Measurements from ENCODE around the gene SLC1A1. TPM values are rescaled to one million over a fixed set of nuclear protein-coding genes. Genes with fewer than 3 reads are reported as not detected.

SLC1A1 gene
- total and polyA plus RNA-seq, 2 of the 13 experiments (the other 11 are each of a cell fraction or from before 2014, with no cell fraction given): not detected

DNA sequence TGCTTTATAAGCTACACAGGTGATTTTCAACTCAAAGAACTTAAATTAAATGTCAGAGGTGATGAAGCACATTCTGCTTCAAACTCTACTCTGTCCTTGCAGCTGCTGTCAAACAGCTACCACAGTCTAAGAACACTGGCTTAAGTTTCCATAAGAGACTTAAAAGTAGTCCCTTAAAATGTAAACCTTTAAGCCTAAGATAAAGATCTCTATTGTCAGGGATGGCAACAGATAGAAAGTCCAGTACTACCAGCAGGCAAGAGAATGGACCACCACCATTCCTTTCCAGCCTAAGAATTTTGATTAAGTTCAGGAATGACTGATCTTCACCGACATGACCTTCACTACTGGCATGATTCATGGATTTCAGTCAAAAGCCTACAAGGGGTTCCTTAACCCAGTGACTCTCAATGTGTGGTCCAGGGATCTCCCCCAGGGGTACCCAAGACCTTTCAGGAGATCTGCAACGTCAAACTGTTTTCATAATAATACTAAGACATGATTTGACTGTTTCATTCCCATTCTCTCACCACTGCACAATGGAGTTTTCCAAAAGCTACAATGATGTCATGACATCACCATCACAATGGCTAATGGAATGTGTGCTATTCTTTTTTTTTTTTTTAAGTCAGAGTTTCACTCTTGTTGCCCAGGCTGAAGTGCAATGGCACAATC, 130.8 kb downstream of the SLC1A1 start (continued):
- TF ChIP-seq, protein P1, sequence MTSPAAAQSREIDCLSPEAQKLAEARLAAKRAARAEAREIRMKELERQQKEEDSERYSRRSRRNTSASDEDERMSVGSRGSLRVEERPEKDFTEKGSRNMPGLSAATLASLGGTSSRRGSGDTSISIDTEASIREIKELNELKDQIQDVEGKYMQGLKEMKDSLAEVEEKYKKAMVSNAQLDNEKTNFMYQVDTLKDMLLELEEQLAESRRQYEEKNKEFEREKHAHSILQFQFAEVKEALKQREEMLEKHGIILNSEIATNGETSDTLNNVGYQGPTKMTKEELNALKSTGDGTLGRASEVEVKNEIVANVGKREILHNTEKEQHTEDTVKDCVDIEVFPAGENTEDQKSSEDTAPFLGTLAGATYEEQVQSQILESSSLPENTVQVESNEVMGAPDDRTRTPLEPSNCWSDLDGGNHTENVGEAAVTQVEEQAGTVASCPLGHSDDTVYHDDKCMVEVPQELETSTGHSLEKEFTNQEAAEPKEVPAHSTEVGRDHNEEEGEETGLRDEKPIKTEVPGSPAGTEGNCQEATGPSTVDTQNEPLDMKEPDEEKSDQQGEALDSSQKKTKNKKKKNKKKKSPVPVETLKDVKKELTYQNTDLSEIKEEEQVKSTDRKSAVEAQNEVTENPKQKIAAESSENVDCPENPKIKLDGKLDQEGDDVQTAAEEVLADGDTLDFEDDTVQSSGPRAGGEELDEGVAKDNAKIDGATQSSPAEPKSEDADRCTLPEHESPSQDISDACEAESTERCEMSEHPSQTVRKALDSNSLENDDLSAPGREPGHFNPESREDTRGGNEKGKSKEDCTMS (CRISPR knock-in tag; conservative IDR thresholded peaks at IDR 0.05): no peak
- TF ChIP-seq ZNF615 (CRISPR knock-in tag; IDR thresholded peaks at IDR 0.05; ENCODE audit: borderline replicate concordance) (no peak), CREB1 (IDR thresholded peaks at IDR 0.05) (peak; percentile 36; the same call in 1 of the 2 replicates), CREB1 (CRISPR knock-in tag; IDR thresholded peaks at IDR 0.05) (no peak), SMAD1 (CRISPR knock-in tag; IDR thresholded peaks at IDR 0.05; ENCODE audit: borderline replicate concordance, low read depth) (no peak)
- TF ChIP-seq, protein P2, sequence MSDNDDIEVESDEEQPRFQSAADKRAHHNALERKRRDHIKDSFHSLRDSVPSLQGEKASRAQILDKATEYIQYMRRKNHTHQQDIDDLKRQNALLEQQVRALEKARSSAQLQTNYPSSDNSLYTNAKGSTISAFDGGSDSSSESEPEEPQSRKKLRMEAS (IDR thresholded peaks at IDR 0.05): no peak
- TF ChIP-seq, protein P3, sequence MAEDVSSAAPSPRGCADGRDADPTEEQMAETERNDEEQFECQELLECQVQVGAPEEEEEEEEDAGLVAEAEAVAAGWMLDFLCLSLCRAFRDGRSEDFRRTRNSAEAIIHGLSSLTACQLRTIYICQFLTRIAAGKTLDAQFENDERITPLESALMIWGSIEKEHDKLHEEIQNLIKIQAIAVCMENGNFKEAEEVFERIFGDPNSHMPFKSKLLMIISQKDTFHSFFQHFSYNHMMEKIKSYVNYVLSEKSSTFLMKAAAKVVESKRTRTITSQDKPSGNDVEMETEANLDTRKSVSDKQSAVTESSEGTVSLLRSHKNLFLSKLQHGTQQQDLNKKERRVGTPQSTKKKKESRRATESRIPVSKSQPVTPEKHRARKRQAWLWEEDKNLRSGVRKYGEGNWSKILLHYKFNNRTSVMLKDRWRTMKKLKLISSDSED (CRISPR knock-in tag; IDR thresholded peaks at IDR 0.05): no peak

DNA sequence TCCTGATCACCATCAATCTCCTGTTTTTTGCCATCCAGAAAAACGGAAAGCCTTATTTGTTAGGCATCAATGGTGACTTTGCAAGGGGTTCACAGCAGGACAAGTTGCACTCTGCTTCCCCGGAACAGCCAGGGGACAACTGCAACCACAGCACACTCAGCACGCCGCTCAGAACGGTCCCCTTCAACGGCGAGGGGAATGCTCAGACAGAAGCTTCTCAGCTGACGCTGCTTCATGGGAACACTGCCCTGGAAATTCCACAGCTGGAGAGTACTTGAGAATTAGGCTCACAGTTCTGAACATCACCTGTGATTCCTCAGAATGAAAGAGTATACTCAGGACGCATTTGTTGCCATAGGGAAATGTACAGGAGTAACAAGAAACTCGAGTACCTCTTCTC, 131.7 kb downstream of the SLC1A1 start:
- no peaks in the 10 kb centered on the region for H3K27me3 ChIP-seq (ENCODE audit: control insufficient read depth in 1 of 2, insufficient read depth in 2 of 2, low read length in 2 of 2)
- H3K9me3 ChIP-seq (ENCODE audit: low read length): no peaks in the 10 kb centered on the region
- no peak for FAIRE-seq
- CTCF ChIA-PET (ENCODE audit: low intra/inter-chr PET ratio, low total read pairs): no interaction called here
- no peak overlapping the region for H3K4me2 ChIP-seq (ENCODE audit: low read depth, low read length)
- in situ Hi-C loops (cut with HindIII; ENCODE audit: extremely low pct_ligation_motif_present, low pct_unique_long_range_greater_than_20kb): no loop called here
- POLR2A ChIA-PET: no interaction called here
- H2AFZ ChIP-seq (ENCODE audit: low read length): no peak overlapping the region
- H3K79me2 ChIP-seq (ENCODE audit: insufficient read depth, low read length): no peaks in the 10 kb centered on the region
- H4K20me1 ChIP-seq (ENCODE audit: insufficient read depth, low read length): no peaks in the 10 kb centered on the region
- H3K4me1 ChIP-seq (ENCODE audit: insufficient read depth, low read length): no peaks in the 10 kb centered on the region
- no peak overlapping the region for H3K27ac ChIP-seq (ENCODE audit: extremely low read length, insufficient read depth, low read length)
- H3K36me3 ChIP-seq (replicated peaks in 1 of 2; ENCODE audit: control insufficient read depth in 1 of 2, insufficient read depth in 2 of 2, low read length in 2 of 2): no peaks in the 10 kb centered on the region
- no peak overlapping the region for H3K9ac ChIP-seq (ENCODE audit: insufficient read depth, low read depth, low read length)
- 80% methylated on average over 9 of the region's 10 CpGs for WGBS (ENCODE audit: low lambda C conversion rate)
- BruUV-seq (replicated peaks): no TSS peak
- no peak for DNase-seq (ENCODE audit: low spot score)
- intact Hi-C loops (cut with micrococcal nuclease; ENCODE audit: unreplicated experiment): no loop called here
- no peak for ATAC-seq
- H3K4me3 ChIP-seq (replicated peaks in 1 of 3; ENCODE audit: insufficient read depth in 1 of 3, low read depth in 2 of 3, low read length in 3 of 3): no peak overlapping the region
- TF ChIP-seq NR2C2 (CRISPR knock-in tag; IDR thresholded peaks at IDR 0.05; ENCODE audit: borderline replicate concordance): no peak
- TF ChIP-seq, protein P4, sequence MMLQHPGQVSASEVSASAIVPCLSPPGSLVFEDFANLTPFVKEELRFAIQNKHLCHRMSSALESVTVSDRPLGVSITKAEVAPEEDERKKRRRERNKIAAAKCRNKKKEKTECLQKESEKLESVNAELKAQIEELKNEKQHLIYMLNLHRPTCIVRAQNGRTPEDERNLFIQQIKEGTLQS (CRISPR knock-in tag; IDR thresholded peaks at IDR 0.05): no peak
- TF ChIP-seq CC2D1A (CRISPR knock-in tag; IDR thresholded peaks at IDR 0.05): no peak
- no peak for TF ChIP-seq ZNF160 (CRISPR knock-in tag; IDR thresholded peaks at IDR 0.05)
- TF ChIP-seq ZNF205 (CRISPR knock-in tag; IDR thresholded peaks at IDR 0.05): no peak
- TF ChIP-seq ZNF460 (CRISPR knock-in tag; IDR thresholded peaks at IDR 0.05; ENCODE audit: borderline replicate concordance): no peak
- no peak for TF ChIP-seq ZNF781 (CRISPR knock-in tag; IDR thresholded peaks at IDR 0.05; ENCODE audit: borderline replicate concordance, not compliant biosample characterization)
- no peak for TF ChIP-seq ZNF772 (CRISPR knock-in tag; IDR thresholded peaks at IDR 0.05)
- TF ChIP-seq MATR3 (CRISPR knock-in tag; IDR thresholded peaks at IDR 0.05): no peak
- no peak for TF ChIP-seq ZNF446 (CRISPR knock-in tag; IDR thresholded peaks at IDR 0.05)
- TF ChIP-seq, protein P5, sequence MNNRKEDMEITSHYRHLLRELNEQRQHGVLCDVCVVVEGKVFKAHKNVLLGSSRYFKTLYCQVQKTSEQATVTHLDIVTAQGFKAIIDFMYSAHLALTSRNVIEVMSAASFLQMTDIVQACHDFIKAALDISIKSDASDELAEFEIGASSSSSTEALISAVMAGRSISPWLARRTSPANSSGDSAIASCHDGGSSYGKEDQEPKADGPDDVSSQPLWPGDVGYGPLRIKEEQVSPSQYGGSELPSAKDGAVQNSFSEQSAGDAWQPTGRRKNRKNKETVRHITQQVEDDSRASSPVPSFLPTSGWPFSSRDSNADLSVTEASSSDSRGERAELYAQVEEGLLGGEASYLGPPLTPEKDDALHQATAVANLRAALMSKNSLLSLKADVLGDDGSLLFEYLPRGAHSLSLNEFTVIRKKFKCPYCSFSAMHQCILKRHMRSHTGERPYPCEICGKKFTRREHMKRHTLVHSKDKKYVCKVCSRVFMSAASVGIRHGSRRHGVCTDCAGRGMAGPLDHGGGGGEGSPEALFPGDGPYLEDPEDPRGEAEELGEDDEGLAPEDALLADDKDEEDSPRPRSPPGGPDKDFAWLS (CRISPR knock-in tag; IDR thresholded peaks at IDR 0.05; ENCODE audit: borderline replicate concordance): no peak
